Kidney (tissue), 14 donors: Measurements from ENCODE around the gene NCKAP5. TPM values are rescaled to one million over a fixed set of nuclear protein-coding genes. Genes with fewer than 3 reads are reported as not detected.
A peak's percentile ranks its signal among the peaks of the same experiment; 100 is the strongest.

Experiments
- DNase-seq, 5 donors: peaks; one replicate each; pipeline ENCODE4 v3.0.0-alpha.2; 2013 to 2020
- FAIRE-seq: peaks from 2 replicates; lab custom pipeline; 2012; peaks lifted over from hg19 to GRCh38; lab: Jason Lieb, UNC
- H3K27ac ChIP-seq, 2 donors: one replicate each; pipeline ENCODE4 v1.7.0; 2013; ENCODE audit warnings: low read depth in 2 of 2, low read length in 2 of 2, inconsistent platforms in 1 of 2
- H3K27me3 ChIP-seq: one replicate; pipeline ENCODE4 v1.7.1; 2013; ENCODE audit warnings: low read length, inconsistent platforms; ENCODE audit not compliant: control insufficient read depth, insufficient read depth
- H3K36me3 ChIP-seq, 3 donors: one replicate each; pipeline versions ENCODE4 v1.7.0 to v1.7.1; 2013; ENCODE audit warnings: low read length in 3 of 3, control low read depth in 1 of 3, inconsistent platforms in 1 of 3; ENCODE audit not compliant: insufficient read depth in 3 of 3, control insufficient read depth in 2 of 3
- H3K4me1 ChIP-seq, 3 donors: one replicate each; pipeline versions ENCODE4 v1.7.0 to v1.7.1; 2013; ENCODE audit warnings: low read length in 3 of 3, inconsistent platforms in 1 of 3, low read depth in 1 of 3; ENCODE audit not compliant: control insufficient read depth in 2 of 3, insufficient read depth in 2 of 3
- H3K4me3 ChIP-seq, 3 donors: one replicate each; pipeline versions ENCODE4 v1.7.0 to v1.8.1; 2013; ENCODE audit warnings: low read length in 3 of 3, control low read depth in 1 of 3, inconsistent platforms in 1 of 3
- H3K9ac ChIP-seq, 3 donors: one replicate each; pipeline versions ENCODE4 v1.7.0 to v1.7.1; 2013; ENCODE audit warnings: low read length in 3 of 3, control low read depth in 1 of 3, inconsistent platforms in 1 of 3
- H3K9me3 ChIP-seq, 3 donors: one replicate each; pipeline versions ENCODE4 v1.7.0 to v1.7.1; 2013; ENCODE audit warnings: low read length in 3 of 3, control low read depth in 1 of 3, inconsistent platforms in 1 of 3; ENCODE audit not compliant: control insufficient read depth in 2 of 3, insufficient read depth in 1 of 3
- CTCF ChIP-seq: IDR thresholded peaks from 3 replicates; pipeline ENCODE4 v1.5.1; 2012; ENCODE audit warnings: mild to moderate bottlenecking, moderate library complexity, borderline replicate concordance; ENCODE audit not compliant: insufficient read depth; ENCODE audit errors: extremely low read depth
- intact Hi-C: fragments of 100-400 bp; cut with DNase I; formaldehyde crosslinking; loops from one replicate; pipeline ENCODE4 v1.11.1; 2022
- polyA plus RNA-seq: library from polyadenylated mRNA; stranded (reverse); fragments of 350-450 nt; fragmentation: Illumina TruSeq; extraction: RNeasy Lipid Tissue Mini Kit (QIAGEN cat#74804); gene quantifications from one replicate; pipeline ENCODE4 v1.2.3, GENCODE V29; 2014; ENCODE audit warnings: low read depth, low replicate concordance; ENCODE audit not compliant: insufficient read depth
- total RNA-seq: library from RNA; stranded (reverse); fragmentation: NEBNext Ultra II Directional; extraction: Animal tissue kit (Norgen Biotek cat#: 25700); gene quantifications from one replicate; pipeline ENCODE4 v1.2.1, GENCODE V29; 2021
- donor health status: control.
- donor health status: control.
- donor health status: control.
- donor health status: control.
- donor health status: control.
- donor health status: DM: yes; HTN: yes; CAD: no.
- donor health status: Normal renal cell carcinoma (clear cell type).

The NCKAP5 gene
- total and polyA plus RNA-seq, 2 donors from 2014 or later = 1.8 to 2.9 TPM

- no peak overlapping the region for H3K27ac ChIP-seq
- H3K9ac ChIP-seq = no peak overlapping the region
- no peak for FAIRE-seq
- no peaks in the 10 kb centered on the region for H3K4me1 ChIP-seq
- H3K9me3 ChIP-seq = no peaks in the 10 kb centered on the region
- no peak for DNase-seq
- no peak for TF ChIP-seq CTCF
- H3K36me3 ChIP-seq = no peaks in the 10 kb centered on the region
- no peaks in the 10 kb centered on the region for H3K27me3 ChIP-seq
- intact Hi-C loops = no loop called here
- H3K4me3 ChIP-seq = no peak overlapping the region
Measured at GRCh38 chr2:133532919-133533318, 35.3 kb downstream of the NCKAP5 start.

- FAIRE-seq (no peak), DNase-seq (no peak)
- H3K27ac ChIP-seq = no peak overlapping the region
- H3K4me3 ChIP-seq = no peak overlapping the region
- no peaks in the 10 kb centered on the region for H3K27me3 ChIP-seq
- no peaks in the 10 kb centered on the region for H3K9me3 ChIP-seq
- no peaks in the 10 kb centered on the region for H3K36me3 ChIP-seq
- intact Hi-C loops = no loop called here
- no peaks in the 10 kb centered on the region for H3K4me1 ChIP-seq
- TF ChIP-seq CTCF = no peak
- no peak overlapping the region for H3K9ac ChIP-seq
Measured at GRCh38 chr2:133531382-133531781, 36.9 kb downstream of the NCKAP5 start.

- H3K9ac ChIP-seq = no peak overlapping the region
- no peak for FAIRE-seq
- intact Hi-C loops = no loop called here
- H3K4me3 ChIP-seq = no peak overlapping the region
- H3K27me3 ChIP-seq = no peaks in the 10 kb centered on the region
- no peak for DNase-seq
- TF ChIP-seq CTCF = no peak
- no peaks in the 10 kb centered on the region for H3K9me3 ChIP-seq
- H3K4me1 ChIP-seq = no peaks in the 10 kb centered on the region
- no peak overlapping the region for H3K27ac ChIP-seq
- H3K36me3 ChIP-seq = no peaks in the 10 kb centered on the region
Measured at GRCh38 chr2:133530645-133531044, 37.6 kb downstream of the NCKAP5 start.

GRCh38 chr2:133526530-133527300 is 41.5 kb downstream of the NCKAP5 start:
- intact Hi-C loops = no loop called here
- Histone ChIP-seq H3K9ac (no peak overlapping the region), H3K4me1 (no peaks in the 10 kb centered on the region), H3K27ac (no peak overlapping the region), H3K27me3 (no peaks in the 10 kb centered on the region), H3K4me3 (no peak overlapping the region), H3K9me3 (no peaks in the 10 kb centered on the region), H3K36me3 (no peaks in the 10 kb centered on the region)
- no peak for FAIRE-seq
- DNase-seq = peak in 1 of 5 donors; percentile 15
- no peak for TF ChIP-seq CTCF
